Measurements from ENCODE around the gene USO1.

DNA sequence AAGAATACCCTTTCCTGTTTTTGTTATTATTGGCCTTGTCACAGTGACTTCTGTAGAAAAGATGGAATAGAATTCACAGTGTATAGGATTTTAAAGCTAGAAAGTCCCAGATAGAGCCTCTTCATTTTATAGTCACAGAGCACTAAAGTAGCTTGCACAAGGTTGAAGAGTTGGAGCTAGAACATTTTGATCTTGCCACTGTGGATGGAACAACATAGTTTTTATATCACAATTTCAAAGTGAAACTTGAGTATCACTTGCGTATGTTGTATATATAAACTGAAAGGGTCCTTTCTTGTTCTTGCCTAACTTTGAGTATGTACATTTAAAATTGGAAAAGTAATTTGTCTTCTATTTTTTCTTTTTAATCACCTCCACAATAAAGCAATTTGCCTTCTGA, 2.7 kb downstream of the USO1 start:
- TF ChIP-seq, protein P1, sequence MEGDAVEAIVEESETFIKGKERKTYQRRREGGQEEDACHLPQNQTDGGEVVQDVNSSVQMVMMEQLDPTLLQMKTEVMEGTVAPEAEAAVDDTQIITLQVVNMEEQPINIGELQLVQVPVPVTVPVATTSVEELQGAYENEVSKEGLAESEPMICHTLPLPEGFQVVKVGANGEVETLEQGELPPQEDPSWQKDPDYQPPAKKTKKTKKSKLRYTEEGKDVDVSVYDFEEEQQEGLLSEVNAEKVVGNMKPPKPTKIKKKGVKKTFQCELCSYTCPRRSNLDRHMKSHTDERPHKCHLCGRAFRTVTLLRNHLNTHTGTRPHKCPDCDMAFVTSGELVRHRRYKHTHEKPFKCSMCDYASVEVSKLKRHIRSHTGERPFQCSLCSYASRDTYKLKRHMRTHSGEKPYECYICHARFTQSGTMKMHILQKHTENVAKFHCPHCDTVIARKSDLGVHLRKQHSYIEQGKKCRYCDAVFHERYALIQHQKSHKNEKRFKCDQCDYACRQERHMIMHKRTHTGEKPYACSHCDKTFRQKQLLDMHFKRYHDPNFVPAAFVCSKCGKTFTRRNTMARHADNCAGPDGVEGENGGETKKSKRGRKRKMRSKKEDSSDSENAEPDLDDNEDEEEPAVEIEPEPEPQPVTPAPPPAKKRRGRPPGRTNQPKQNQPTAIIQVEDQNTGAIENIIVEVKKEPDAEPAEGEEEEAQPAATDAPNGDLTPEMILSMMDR (IDR thresholded peaks at IDR 0.05; ENCODE audit: borderline replicate concordance, extremely low read depth, low read length, poor library complexity, severe bottlenecking) = no peak
- TF ChIP-seq EZH2 (IDR thresholded peaks at IDR 0.05; ENCODE audit: borderline replicate concordance, low read depth, low read length, severe bottlenecking) = no peak
